ENCODE data around the gene TRIM33. TPM values are rescaled to one million over a fixed set of nuclear protein-coding genes. Genes with fewer than 3 reads are reported as not detected.
A peak's percentile ranks its signal among the peaks of the same experiment; 100 is the strongest.

Gene TRIM33
- total RNA-seq, 1 experiment from 2014 or later, result 53.8 TPM

DNA sequence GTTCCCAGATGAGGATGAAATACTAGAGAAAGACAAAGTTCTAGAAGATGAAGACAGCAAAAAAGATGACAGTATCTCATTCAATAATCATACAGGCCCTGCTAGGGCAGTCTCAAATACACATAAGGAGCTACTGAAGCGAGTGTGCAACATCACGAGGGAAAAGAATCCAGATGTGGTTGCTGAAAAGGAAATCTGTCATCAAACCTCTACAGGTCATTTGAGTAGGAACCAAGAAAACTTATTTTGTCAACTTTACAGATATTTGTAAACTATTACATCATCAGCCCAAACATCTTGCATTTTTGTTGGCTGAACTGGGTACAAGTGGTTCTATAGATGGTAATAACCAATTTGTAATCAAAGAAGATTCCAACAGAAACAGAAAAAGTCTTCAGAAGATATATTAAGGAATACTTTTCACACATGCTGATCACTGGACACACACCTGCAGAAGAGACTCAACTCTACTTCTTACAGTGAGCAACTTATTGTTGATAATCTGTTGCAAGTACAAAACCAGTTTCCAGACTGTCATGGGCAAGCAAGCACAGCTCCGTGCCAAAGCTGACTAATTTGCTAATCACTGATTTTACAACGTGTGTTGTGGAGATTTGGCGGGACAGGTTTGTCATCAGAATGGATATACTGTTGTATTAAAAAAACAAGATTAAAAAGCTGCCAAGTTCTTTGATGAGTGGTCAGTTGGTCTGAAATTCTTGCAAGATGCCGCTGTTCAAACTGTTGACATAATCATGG is 42.1 kb downstream of the TRIM33 start:
- TF ChIP-seq, protein P1, sequence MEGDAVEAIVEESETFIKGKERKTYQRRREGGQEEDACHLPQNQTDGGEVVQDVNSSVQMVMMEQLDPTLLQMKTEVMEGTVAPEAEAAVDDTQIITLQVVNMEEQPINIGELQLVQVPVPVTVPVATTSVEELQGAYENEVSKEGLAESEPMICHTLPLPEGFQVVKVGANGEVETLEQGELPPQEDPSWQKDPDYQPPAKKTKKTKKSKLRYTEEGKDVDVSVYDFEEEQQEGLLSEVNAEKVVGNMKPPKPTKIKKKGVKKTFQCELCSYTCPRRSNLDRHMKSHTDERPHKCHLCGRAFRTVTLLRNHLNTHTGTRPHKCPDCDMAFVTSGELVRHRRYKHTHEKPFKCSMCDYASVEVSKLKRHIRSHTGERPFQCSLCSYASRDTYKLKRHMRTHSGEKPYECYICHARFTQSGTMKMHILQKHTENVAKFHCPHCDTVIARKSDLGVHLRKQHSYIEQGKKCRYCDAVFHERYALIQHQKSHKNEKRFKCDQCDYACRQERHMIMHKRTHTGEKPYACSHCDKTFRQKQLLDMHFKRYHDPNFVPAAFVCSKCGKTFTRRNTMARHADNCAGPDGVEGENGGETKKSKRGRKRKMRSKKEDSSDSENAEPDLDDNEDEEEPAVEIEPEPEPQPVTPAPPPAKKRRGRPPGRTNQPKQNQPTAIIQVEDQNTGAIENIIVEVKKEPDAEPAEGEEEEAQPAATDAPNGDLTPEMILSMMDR (conservative IDR thresholded peaks at IDR 0.05), result no peak
- H3K79me2 ChIP-seq (ENCODE audit: insufficient read depth, low read length), result peaks cover 22% of the 10 kb centered on the region; the same call in 1 of the 2 replicates
- no peak overlapping the region for H3K9ac ChIP-seq (ENCODE audit: extremely low read depth, insufficient read length, low read length)
- no peak overlapping the region for H4K5ac ChIP-seq (ENCODE audit: insufficient read length, low read depth, low read length)
- H3K4me1 Mint-ChIP-seq, result peaks cover 30 to 38% of the 10 kb centered on the region in 2 experiments
- no peak overlapping the region for H3T11ph ChIP-seq (ENCODE audit: low read length)
- H3K27ac Mint-ChIP-seq, result 0 out of 7 replicates have a peak overlapping the region, but pooled peaks of 1 of the 3 experiments have one; percentile 16
- H3K27ac ChIP-seq (ENCODE audit: insufficient read length, low read depth, low read length), result no peak overlapping the region
- peaks cover 3% of the 10 kb centered on the region for H4K20me1 ChIP-seq (ENCODE audit: control insufficient read depth, insufficient read depth, insufficient read length)
- H2BK120ac ChIP-seq (ENCODE audit: low read depth, low read length, poor library complexity, severe bottlenecking), result no peak overlapping the region
- H2BK12ac ChIP-seq (ENCODE audit: insufficient read length, low read depth, low read length), result no peak overlapping the region
- no peak overlapping the region for H4K8ac ChIP-seq (replicated peaks; ENCODE audit: insufficient read length, low read depth, low read length)
- no peak overlapping the region for H2BK15ac ChIP-seq (ENCODE audit: low read depth, low read length)
- no CpG with 5 or more reads among the region's 6 CpGs for WGBS (ENCODE audit: extremely low coverage, insufficient read length, low lambda C conversion rate)
- H3K23me2 ChIP-seq (ENCODE audit: insufficient read length, low read depth, low read length, poor library complexity, severe bottlenecking), result no peaks in the 10 kb centered on the region
- H3K18ac ChIP-seq (ENCODE audit: insufficient read length, low read depth, low read length), result no peak overlapping the region
- H2BK20ac ChIP-seq (ENCODE audit: low read depth, low read length, poor library complexity, severe bottlenecking), result no peak overlapping the region
- no peak overlapping the region for H2BK5ac ChIP-seq (ENCODE audit: insufficient read length, low read length)
- H3K9me3 ChIP-seq (ENCODE audit: control insufficient read depth, low read depth, low read length), result no peaks in the 10 kb centered on the region
- H3K27me3 Mint-ChIP-seq (ENCODE audit: low read depth), result no peaks in the 10 kb centered on the region
- H4K91ac ChIP-seq (ENCODE audit: insufficient read length, low read depth, low read length), result no peak overlapping the region
- no peak overlapping the region for H3K4me3 Mint-ChIP-seq
- no peaks in the 10 kb centered on the region for H3K9me3 Mint-ChIP-seq
- H3K14ac ChIP-seq (ENCODE audit: insufficient read depth, low read length), result no peak overlapping the region
- no peaks in the 10 kb centered on the region; the same call in 1 of the 2 replicates for H3K4me1 ChIP-seq (ENCODE audit: insufficient read depth, low read length)
- no peak overlapping the region for H3K23ac ChIP-seq (ENCODE audit: insufficient read length, low read depth, low read length)
- H3K27me3 ChIP-seq (ENCODE audit: insufficient read depth, low read length), result no peaks in the 10 kb centered on the region
- H2AK5ac ChIP-seq (ENCODE audit: insufficient read length, low read length), result no peak overlapping the region
- H3K4me2 ChIP-seq (ENCODE audit: insufficient read depth, insufficient read length, low read length), result no peak overlapping the region
- no peak overlapping the region for H2AFZ ChIP-seq (ENCODE audit: low read length)
- H3K4ac ChIP-seq (ENCODE audit: low read depth, low read length), result no peak overlapping the region
- peaks cover 15% of the 10 kb centered on the region for H3K79me1 ChIP-seq (ENCODE audit: insufficient read depth, low read depth, low read length, poor library complexity, severe bottlenecking)
- H3K56ac ChIP-seq (ENCODE audit: insufficient read length, low read depth, low read length), result no peak overlapping the region
- peaks cover 4 to 12% (median 9%) of the 10 kb centered on the region in 3 experiments for H3K36me3 Mint-ChIP-seq (ENCODE audit: insufficient read depth in 1 of 3, low read depth in 3 of 3)
- no peak for DNase-seq

All from H9 (cell line).